GM19397 (cell line): ENCODE data around the gene BDH1.
"Not testable (repeated sequence)": the region's sequence is repeated elsewhere in the genome, so short reads cannot be mapped to it uniquely, and the experiment has no call there.

Experiments used
- ATAC-seq: cut with Tn5 transposase; IDR thresholded peaks from one replicate; pipeline ENCODE4 v1.9.1; 2021; ENCODE audit warnings: mild to moderate bottlenecking, moderate library complexity; ENCODE audit not compliant: unreplicated experiment

Gene BDH1

GRCh38 chr3:197522183-197522715, 33.5 kb downstream of the BDH1 start:
- no peak for ATAC-seq

DNA sequence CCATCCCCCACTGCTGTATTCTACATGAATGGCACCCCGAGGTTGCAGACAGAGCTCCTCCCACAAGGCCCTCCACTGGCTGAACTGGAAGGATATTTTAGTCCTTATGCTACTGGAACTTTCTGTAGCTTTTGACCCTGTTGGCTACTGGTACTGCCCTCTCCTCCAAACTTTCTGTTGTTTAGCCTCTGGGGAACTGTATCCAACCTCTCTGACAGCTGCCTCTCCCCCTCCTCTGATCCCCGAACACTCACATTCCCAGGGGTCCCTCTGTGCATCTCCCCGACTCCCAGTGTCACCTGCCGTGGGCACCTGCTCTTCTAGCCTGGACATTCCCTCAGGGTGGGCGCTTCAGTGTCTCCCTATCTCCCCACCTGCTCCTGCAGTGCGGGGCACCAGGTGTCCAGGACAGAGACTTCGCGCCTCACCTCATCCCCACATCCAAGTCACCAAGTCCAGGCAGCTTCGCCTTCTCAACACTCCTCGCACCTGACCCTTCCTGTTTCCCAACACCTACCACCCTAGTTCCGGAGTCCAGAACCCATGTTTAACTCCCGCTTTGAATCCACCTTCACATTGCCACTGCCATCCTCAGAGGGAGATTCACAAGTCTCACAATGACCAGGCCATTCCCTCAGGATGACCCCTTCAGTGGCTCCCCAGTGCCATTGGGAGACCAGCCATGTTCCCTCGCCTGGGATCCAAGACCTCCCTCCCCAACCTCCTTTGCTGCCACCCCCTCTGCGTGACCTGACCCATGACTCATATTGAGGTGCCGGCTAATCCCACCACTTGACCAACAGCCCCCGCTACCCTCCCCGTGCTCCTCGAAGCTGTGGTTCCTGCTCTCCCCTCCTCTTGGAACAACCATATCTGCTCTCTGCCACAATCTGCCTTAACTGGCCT, 34.2 kb downstream of the BDH1 start:
- no peak for ATAC-seq

DNA sequence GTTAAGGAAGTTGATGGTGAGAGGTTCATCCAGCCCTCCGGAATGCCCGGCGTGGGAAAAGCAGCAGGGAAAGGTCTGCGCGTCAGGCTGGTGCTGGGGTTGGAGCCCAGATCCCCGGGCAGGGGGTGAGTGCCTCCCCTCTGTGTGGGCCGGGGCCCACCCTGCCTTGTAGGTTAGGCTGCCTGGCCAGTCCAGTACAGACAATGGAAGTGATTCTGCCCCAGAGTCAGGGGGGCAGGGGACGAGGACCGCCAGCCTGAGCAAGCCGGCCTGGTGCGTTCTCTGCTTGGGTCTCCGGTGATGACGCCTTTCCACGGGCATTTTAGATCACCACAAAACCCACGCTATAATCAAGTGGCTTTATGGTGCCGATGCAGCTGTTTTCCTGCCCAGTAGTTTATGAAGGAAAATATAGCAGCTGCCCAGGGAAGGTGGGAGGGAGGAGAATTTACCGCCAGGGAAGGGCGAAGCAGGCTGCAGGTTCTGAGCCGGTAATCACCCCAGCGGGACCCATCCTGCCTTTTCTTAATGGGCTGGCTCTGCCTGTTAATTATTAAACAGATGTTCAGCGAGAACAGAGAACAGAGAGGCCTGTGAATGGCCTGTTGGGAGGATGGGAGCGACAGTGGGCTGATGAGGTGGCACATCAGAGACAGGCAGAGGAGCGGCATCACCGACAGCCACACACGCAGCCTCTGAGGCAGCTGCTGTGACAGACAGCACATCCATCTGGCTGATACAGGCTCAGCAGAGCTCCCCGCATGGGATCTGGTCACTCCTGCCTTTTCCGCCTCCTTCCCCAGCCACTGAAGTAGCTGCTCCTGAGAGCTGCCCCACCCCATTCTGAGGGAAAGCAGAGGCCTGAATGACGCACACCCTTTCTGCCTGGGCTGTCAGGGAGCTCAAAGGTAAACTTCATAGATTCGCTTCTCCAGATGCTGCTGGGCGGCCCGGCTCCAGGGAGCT, 35.2 kb downstream of the BDH1 start:
- no peak for ATAC-seq

GRCh38 chr3:197519801-197520211, 36.0 kb downstream of the BDH1 start:
- ATAC-seq: no peak

DNA sequence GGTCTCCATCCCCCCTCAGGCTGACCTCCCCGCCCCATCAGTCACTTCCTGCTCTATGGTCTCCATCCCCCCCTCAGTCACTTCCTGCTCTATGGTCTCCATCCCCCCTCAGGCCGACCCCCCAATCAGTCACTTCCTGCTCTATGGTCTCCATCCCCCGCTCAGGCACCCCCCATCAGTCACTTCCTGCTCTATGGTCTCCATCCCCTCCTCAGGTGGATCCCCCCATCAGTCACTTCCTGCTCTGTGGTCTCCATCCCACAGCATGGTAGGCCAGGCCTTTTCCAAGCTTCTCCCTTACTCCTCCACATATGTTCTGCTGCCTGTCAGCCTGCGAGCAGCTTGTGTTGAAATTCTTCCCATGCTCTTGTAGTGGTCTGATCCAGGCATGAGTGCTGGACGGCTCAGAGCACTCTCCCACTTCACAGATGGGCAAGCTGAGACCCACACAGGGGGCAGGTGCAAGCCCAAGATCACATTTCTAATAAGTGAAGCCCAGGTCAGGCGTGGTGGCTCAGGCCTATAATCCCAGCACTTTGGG, 36.8 kb downstream of the BDH1 start:
- no peak for ATAC-seq

- not testable (repeated sequence) for ATAC-seq
These were observed 37.7 kb downstream of the BDH1 start for GRCh38 chr3:197517922-197518683.

- not testable (repeated sequence) for ATAC-seq
These were observed 38.7 kb downstream of the BDH1 start for GRCh38 chr3:197516890-197517606.

DNA sequence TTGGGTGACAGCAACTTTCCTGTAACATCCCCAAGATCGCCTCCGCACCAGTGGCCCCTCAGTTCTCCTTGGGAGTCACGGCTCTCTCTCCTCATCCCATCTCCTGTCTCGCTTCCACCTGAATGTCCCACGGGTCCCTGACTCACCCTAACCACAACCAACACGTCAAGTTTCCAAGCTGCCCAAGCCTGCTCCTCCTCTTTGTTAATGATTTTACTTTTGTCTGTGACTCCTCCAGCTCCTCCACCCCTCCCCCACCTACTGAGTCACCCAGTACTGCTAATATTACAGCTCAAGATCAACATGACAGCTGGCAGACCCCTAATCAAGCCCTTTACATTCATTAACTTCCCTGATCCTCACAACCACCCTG, 39.3 kb downstream of the BDH1 start:
- no peak for ATAC-seq

- no peak for ATAC-seq
These were observed 40.9 kb downstream of the BDH1 start for GRCh38 chr3:197514786-197515355.

GRCh38 chr3:197513953-197514785, 41.6 kb downstream of the BDH1 start:
- no peak for ATAC-seq

DNA sequence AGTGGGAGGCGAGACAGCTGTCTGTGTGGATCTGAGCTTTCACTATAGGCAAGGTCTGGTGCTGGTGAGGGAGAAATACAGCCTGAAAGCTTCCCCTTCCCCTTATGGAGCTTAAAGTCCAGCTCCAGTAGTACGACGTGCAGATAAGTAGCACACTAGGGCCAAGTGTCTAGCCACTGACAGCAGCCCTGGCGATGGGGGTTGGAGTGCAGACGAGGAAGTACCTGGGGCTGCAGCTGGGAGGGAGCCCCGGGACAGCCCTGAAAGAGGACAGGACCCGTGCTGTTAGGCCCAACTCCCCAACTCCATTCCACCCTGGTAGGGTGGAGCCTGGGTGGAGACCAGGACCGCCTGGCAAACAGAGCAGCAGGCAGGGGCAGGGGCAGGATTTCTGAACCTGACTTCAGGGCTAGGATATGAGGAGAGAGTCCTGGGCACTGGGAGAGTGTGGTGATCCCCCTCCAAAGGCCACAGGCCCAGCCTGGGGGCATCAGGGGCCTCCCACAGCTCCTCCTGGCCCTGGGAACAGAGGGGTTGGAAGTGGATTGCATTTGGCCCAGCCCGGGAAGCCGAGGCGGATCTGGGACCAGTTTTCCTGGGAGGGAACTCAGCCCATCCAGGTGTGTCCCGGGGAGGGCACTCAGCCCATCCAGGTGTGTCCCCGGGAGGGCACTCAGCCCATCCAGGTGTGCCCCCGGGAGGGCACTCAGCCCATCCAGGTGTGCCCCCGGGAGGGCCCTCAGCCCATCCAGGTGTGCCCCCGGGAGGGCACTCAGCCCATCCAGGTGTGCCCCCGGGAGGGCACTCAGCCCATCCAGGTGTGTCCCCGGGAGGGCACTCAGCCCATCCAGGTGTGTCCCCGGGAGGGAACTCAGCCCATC, 42.8 kb downstream of the BDH1 start:
- ATAC-seq: no peak

DNA sequence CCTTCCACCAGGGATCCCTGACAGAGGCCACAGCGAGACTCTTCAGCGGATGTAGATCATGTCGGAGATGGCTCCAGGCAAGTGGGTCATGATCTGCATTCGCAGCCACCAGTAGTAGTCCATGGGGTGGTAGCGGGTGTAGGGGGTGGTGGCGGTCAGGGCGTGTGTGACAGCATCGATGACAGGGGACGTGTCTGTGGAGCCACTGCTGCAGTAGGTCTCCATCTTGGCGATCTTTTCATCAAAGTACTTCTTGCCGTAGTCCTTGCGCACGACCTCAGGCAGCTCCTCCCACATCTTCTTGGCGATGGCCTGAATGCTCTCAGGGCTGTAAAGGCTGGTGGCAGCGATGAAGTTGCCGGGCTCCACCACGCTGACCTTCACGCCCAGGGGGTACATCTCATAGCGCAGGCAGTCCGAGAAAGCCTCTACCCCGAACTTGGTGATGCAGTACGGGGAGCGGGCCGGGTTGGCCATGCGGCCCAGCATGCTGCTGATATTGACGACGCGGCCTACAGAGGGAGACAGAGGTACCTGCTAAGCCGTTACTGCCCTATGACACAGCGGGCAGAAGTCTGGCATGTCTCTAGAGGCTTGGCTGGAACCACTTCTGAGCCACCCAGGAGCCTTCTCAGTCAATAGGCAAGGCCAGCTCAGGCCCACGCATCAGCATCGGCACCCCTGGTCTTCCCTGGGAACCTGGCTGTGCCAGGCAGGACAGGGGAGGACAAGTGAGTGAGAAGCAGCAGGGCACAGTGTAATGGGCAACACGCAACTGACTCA, 43.7 kb downstream of the BDH1 start:
- no peak for ATAC-seq

DNA sequence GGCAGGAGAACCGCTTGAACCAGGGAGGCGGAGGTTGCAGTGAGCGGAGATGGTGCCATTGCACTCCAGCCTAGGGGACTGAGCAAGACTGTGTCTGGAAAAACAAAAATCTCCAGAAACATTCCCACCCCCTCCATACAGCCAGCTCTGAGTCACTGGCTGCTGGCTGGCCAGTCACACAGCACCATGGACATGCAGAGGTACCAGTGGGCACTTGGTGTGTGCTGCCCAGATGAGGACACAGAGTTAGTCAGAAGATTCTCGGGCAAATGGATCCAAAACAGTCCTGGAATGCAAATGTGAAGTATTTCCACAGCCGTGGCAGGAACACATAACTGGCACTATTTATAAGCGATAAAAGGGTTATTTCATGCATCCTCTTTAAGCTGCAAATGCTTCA, 44.6 kb downstream of the BDH1 start:
- no peak for ATAC-seq

GRCh38 chr3:197510642-197511018, 45.1 kb downstream of the BDH1 start:
- no peak for ATAC-seq

DNA sequence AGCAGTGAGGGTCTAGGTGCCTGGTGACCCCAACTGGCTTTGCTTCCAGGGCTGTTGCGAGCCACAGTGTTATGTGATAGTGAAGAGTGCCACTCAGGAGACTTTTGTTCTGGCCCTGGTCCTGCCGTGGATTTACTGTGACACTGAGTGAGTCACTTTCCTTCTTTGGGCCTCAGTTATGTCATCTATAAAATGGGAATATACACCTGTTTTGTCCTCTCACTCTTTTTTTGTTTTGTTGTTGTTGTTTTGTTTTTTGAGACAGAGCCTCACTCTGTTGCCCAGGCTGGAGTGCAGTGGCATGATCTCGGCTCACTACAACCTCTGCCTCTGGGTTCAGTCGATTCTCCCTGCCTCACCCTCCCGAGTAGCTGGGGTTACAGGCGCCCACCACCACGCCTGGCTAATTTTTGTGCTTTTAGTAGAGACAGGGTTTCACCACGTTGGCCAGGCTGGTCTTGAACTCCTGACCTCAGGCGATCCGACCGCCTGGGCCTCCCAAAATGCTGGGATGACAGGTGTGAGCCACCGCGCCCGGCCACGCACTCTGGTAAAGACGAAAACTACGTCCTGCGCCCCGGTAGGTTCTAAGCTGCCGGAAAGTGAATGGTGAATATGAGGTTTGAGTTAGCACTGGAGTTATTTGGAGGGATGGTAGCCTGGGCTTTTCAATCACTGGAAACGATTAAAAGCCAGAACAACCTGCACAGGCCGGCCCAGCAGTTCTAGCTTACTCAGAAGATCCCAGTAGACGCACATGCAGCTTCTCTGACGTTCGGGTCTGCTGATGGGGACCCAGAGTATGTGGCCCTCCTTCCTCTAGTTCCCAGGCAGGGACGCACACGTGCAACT, 46.6 kb downstream of the BDH1 start:
- ATAC-seq: no peak

DNA sequence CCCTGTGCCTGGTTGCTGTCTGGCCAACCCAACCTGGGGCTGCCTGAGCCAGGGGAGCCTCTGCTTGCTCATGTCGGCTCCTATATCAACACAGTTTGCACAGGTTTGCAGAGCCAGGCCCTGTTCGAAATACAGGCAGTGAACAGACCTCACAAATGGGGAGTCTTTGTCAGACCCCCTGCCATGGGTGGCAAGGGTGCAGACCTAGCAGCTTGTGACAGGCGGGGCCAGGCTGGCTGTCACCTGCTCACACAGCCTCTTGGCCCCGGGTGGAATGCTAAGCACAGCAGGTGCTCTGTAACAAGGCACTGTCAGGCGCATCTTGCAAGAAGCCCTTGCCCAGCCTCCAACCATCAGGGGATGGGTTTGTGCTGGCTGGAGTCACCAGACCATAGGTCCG, 47.3 kb downstream of the BDH1 start:
- no peak for ATAC-seq
